H1 (cell line): ENCODE results near the gene RHBDL2. TPM values are rescaled to one million over a fixed set of nuclear protein-coding genes. Genes with fewer than 3 reads are reported as not detected.

ENCODE experiments used
- CEBPB ChIP-seq: IDR thresholded peaks from 2 replicates; pipeline ENCODE4 v1.6.1; 2012; ENCODE audit warnings: low read depth, low read length
- CHD7 ChIP-seq: fragments of 300-600 bp; sonication (generic); IDR thresholded peaks from 2 replicates; pipeline ENCODE4 v1.7.1; 2012; ENCODE audit warnings: low read length, moderate library complexity, mild to moderate bottlenecking, inconsistent platforms; ENCODE audit not compliant: insufficient replicate concordance
- CTBP2 ChIP-seq: IDR thresholded peaks from 2 replicates; pipeline ENCODE4 v1.7.0; 2011; ENCODE audit warnings: borderline replicate concordance, mild to moderate bottlenecking, moderate library complexity, mixed read lengths, low read length; ENCODE audit not compliant: insufficient read depth, insufficient read length
- EGR1 ChIP-seq: IDR thresholded peaks from 2 replicates; pipeline ENCODE4 v1.6.1; 2011; ENCODE audit warnings: low read depth, low read length, borderline replicate concordance
- HDAC2 ChIP-seq, 2 experiments: fragments of 300-600 bp in 1 of 2; sonication (generic) in 1 of 2; IDR thresholded peaks; 2 replicates each; pipeline ENCODE4 v1.6.1; 2011 to 2012; ENCODE audit warnings: low read depth in 2 of 2, low read length in 2 of 2, mild to moderate bottlenecking in 2 of 2, moderate library complexity in 2 of 2, borderline replicate concordance in 1 of 2, inconsistent platforms in 1 of 2
- KDM1A ChIP-seq: fragments of 200-600, 300-600 bp; sonication (generic); IDR thresholded peaks from 2 replicates; pipeline ENCODE4 v1.7.1; 2016; ENCODE audit warnings: mild to moderate bottlenecking, low read length, borderline replicate concordance
- POLR2AphosphoS5 ChIP-seq: IDR thresholded peaks from 2 replicates; pipeline ENCODE4 v1.6.1; 2011; ENCODE audit warnings: low read depth, low read length
- RAD21 ChIP-seq, 2 experiments: IDR thresholded peaks in 1 of 2; conservative IDR thresholded peaks in 1 of 2; 2 replicates each; pipeline ENCODE4 v1.6.1; 2011; ENCODE audit warnings: low read depth in 2 of 2, low read length in 2 of 2, improper control_type of control experiment in 1 of 2, inconsistent platforms in 1 of 2, mild to moderate bottlenecking in 1 of 2, moderate library complexity in 1 of 2
- RNF2 ChIP-seq: fragments of 200-900, 300-1000 bp; sonication (generic); IDR thresholded peaks from 2 replicates; pipeline ENCODE4 v1.7.1; 2016; ENCODE audit warnings: borderline replicate concordance, low read depth, mild to moderate bottlenecking, antibody characterized with exemption, low read length; ENCODE audit not compliant: poor library complexity, severe bottlenecking; ENCODE audit errors: missing control alignments
- SAP30 ChIP-seq: fragments of 300-600 bp; sonication (generic); IDR thresholded peaks from 2 replicates; pipeline ENCODE4 v1.7.1; 2012; ENCODE audit warnings: low read length, moderate library complexity, mild to moderate bottlenecking, inconsistent platforms; ENCODE audit not compliant: insufficient read depth, insufficient replicate concordance
- TAF1 ChIP-seq: IDR thresholded peaks from 2 replicates; pipeline ENCODE4 v1.6.1; 2011; ENCODE audit warnings: mild to moderate bottlenecking, low read depth, low read length
- polyA plus RNA-seq, 7 experiments: library from polyadenylated mRNA; depleted of rRNA in 3 of 7; stranded (reverse) in 5 of 7; unstranded in 2 of 7; fragments of >200 nt in 5 of 7; fragments of 200-250 nt in 2 of 7; gene quantifications; 1 replicate in 5 of 7; 2 replicates in 1 of 7; 4 replicates in 1 of 7; pipeline versions ENCODE4 v1.2.1 to v1.2.3, GENCODE V29; 2011 to 2013; ENCODE audit warnings: missing spikeins in 2 of 7, mixed read lengths in 2 of 7
- total RNA-seq: library from RNA; stranded (reverse); fragmentation: NEBNext Ultra II Directional; extraction: Animal tissue kit (Norgen Biotek cat#: 25700); gene quantifications from 2 replicates; pipeline ENCODE4 v1.2.1, GENCODE V29; 2021

The RHBDL2 gene
- total and polyA plus RNA-seq, 2 of the 8 experiments (the other 6 are each of a cell fraction or from before 2014, with no cell fraction given), result 0.42 to 0.84 TPM

GRCh38 chr1:38990386-38990737 lies 48.7 kb upstream of the RHBDL2 start (continued):
- no peak for TF ChIP-seq CHD7
- no peak for TF ChIP-seq EGR1
- TF ChIP-seq TAF1, result no peak
- TF ChIP-seq SAP30, result no peak
- TF ChIP-seq KDM1A, result no peak
- TF ChIP-seq RNF2, result no peak
- TF ChIP-seq RAD21 (IDR thresholded peaks at IDR 0.05 in 1 of 2, conservative IDR thresholded peaks at IDR 0.05 in 1 of 2; ENCODE audit: low read depth in 2 of 2, low read length in 2 of 2), result no peak
- TF ChIP-seq HDAC2 (IDR thresholded peaks at IDR 0.05; ENCODE audit: borderline replicate concordance in 1 of 2, low read depth in 2 of 2, low read length in 2 of 2), result no peak
- TF ChIP-seq POLR2AphosphoS5, result no peak
- no peak for TF ChIP-seq CEBPB
- no peak for TF ChIP-seq CTBP2
